ENCODE results near the gene TES. TPM values are rescaled to one million over a fixed set of nuclear protein-coding genes. Genes with fewer than 3 reads are reported as not detected.
A peak's percentile ranks its signal among the peaks of the same experiment; 100 is the strongest.

TES gene
- total RNA-seq, 1 donor from 2014 or later = 63.4 TPM

GRCh38 chr7:116227678-116228239, 17.4 kb downstream of the TES start:
- no peak for TF ChIP-seq CTCF (IDR thresholded peaks at IDR 0.05; ENCODE audit: unreplicated experiment)
- Mint-ChIP-seq H3K27me3 (ENCODE audit: unreplicated experiment) (peaks cover 2% of the 10 kb centered on the region), H3K27ac (ENCODE audit: unreplicated experiment) (no peak overlapping the region), H3K4me3 (ENCODE audit: unreplicated experiment) (no peak overlapping the region), H3K4me1 (ENCODE audit: unreplicated experiment) (peaks cover 19% of the 10 kb centered on the region), H3K36me3 (ENCODE audit: low read depth, unreplicated experiment) (no peaks in the 10 kb centered on the region), H3K9me3 (ENCODE audit: unreplicated experiment) (no peaks in the 10 kb centered on the region)
- no peak for DNase-seq (ENCODE audit: low spot score)

- H3K27ac Mint-ChIP-seq (ENCODE audit: unreplicated experiment) = no peak overlapping the region
- H3K9me3 Mint-ChIP-seq (ENCODE audit: unreplicated experiment) = no peaks in the 10 kb centered on the region
- no peaks in the 10 kb centered on the region for H3K36me3 Mint-ChIP-seq (ENCODE audit: low read depth, unreplicated experiment)
- peaks cover 2% of the 10 kb centered on the region for H3K27me3 Mint-ChIP-seq (ENCODE audit: unreplicated experiment)
- TF ChIP-seq CTCF (IDR thresholded peaks at IDR 0.05; ENCODE audit: unreplicated experiment) = no peak
- H3K4me3 Mint-ChIP-seq (ENCODE audit: unreplicated experiment) = no peak overlapping the region
- no peak for DNase-seq (ENCODE audit: low spot score)
- peaks cover 19% of the 10 kb centered on the region for H3K4me1 Mint-ChIP-seq (ENCODE audit: unreplicated experiment)
These were observed 17.9 kb downstream of the TES start for GRCh38 chr7:116228241-116228640.

GRCh38 chr7:116229366-116229765, 19.0 kb downstream of the TES start:
- Mint-ChIP-seq H3K4me3 (ENCODE audit: unreplicated experiment) (no peak overlapping the region), H3K9me3 (ENCODE audit: unreplicated experiment) (no peaks in the 10 kb centered on the region), H3K27ac (ENCODE audit: unreplicated experiment) (no peak overlapping the region), H3K27me3 (ENCODE audit: unreplicated experiment) (peaks cover 2% of the 10 kb centered on the region), H3K4me1 (ENCODE audit: unreplicated experiment) (peaks cover 17% of the 10 kb centered on the region), H3K36me3 (ENCODE audit: low read depth, unreplicated experiment) (no peaks in the 10 kb centered on the region)
- TF ChIP-seq CTCF (IDR thresholded peaks at IDR 0.05; ENCODE audit: unreplicated experiment) = no peak
- no peak for DNase-seq (ENCODE audit: low spot score)

- TF ChIP-seq CTCF (IDR thresholded peaks at IDR 0.05; ENCODE audit: unreplicated experiment) = no peak
- Mint-ChIP-seq H3K4me1 (ENCODE audit: unreplicated experiment) (peaks cover 15% of the 10 kb centered on the region), H3K27ac (ENCODE audit: unreplicated experiment) (peak overlapping the region; percentile 0), H3K4me3 (ENCODE audit: unreplicated experiment) (no peak overlapping the region), H3K27me3 (ENCODE audit: unreplicated experiment) (peaks cover 2% of the 10 kb centered on the region), H3K9me3 (ENCODE audit: unreplicated experiment) (no peaks in the 10 kb centered on the region), H3K36me3 (ENCODE audit: low read depth, unreplicated experiment) (no peaks in the 10 kb centered on the region)
- no peak for DNase-seq (ENCODE audit: low spot score)
These were observed 20.1 kb downstream of the TES start for GRCh38 chr7:116230191-116231005.

GRCh38 chr7:116231543-116231942, 21.2 kb downstream of the TES start:
- Mint-ChIP-seq H3K4me3 (ENCODE audit: unreplicated experiment) (no peak overlapping the region), H3K36me3 (ENCODE audit: low read depth, unreplicated experiment) (no peaks in the 10 kb centered on the region), H3K4me1 (ENCODE audit: unreplicated experiment) (peaks cover 15% of the 10 kb centered on the region), H3K27ac (ENCODE audit: unreplicated experiment) (no peak overlapping the region), H3K9me3 (ENCODE audit: unreplicated experiment) (no peaks in the 10 kb centered on the region), H3K27me3 (ENCODE audit: unreplicated experiment) (no peaks in the 10 kb centered on the region)
- no peak for TF ChIP-seq CTCF (IDR thresholded peaks at IDR 0.05; ENCODE audit: unreplicated experiment)
- DNase-seq (ENCODE audit: low spot score) = no peak

Measured in endothelial cell (in vitro differentiated cells).